Stimulated activated naive CD4-positive, alpha-beta T cell (primary cell): Measurements from ENCODE around the gene PRSS50.
"Not testable (repeated sequence)": the region's sequence is repeated elsewhere in the genome, so short reads cannot be mapped to it uniquely, and the experiment has no call there.

ENCODE experiments used
- DNase-seq, 6 experiments: peaks; one replicate each; lab custom pipeline; 2025; lab: John Stamatoyannopoulos, UW

The PRSS50 gene

GRCh38 chr3:46708401-46709156 is 9.1 kb downstream of the PRSS50 start:
- no peak for DNase-seq

GRCh38 chr3:46707601-46708011 is 10.1 kb downstream of the PRSS50 start:
- no peak for DNase-seq

GRCh38 chr3:46706771-46707582 is 10.7 kb downstream of the PRSS50 start:
- DNase-seq: no peak

- no peak for DNase-seq
Measured at GRCh38 chr3:46705751-46706552, 11.7 kb downstream of the PRSS50 start.

- DNase-seq: peak; percentile 34 to 74 (median 52)
Measured at GRCh38 chr3:46705022-46705530, 12.6 kb downstream of the PRSS50 start.

GRCh38 chr3:46704346-46704745 is 13.3 kb downstream of the PRSS50 start:
- not testable (repeated sequence) for DNase-seq

GRCh38 chr3:46703013-46703520 is 14.6 kb downstream of the PRSS50 start:
- DNase-seq: no peak

- no peak for DNase-seq
Measured at GRCh38 chr3:46702246-46703012, 15.2 kb downstream of the PRSS50 start.

- no peak for DNase-seq
Measured at GRCh38 chr3:46701181-46701939, 16.3 kb downstream of the PRSS50 start, which contains the start of gene TMIE. Gene TMIE, plus strand, starts transcription at chr3:46701392. Its CDS starts 96 bp downstream, at chr3:46701488.

GRCh38 chr3:46700772-46701171 is 16.9 kb downstream of the PRSS50 start:
- DNase-seq: no peak

- no peak for DNase-seq
Measured at GRCh38 chr3:46699676-46700523, 17.8 kb downstream of the PRSS50 start.

GRCh38 chr3:46695962-46696894 is 21.4 kb downstream of the PRSS50 start:
- peak in 2 of 6 experiments; percentile 12 to 53 for DNase-seq

- DNase-seq: peak in 4 of 6 experiments; percentile 21 to 67 (median 38)
Measured at GRCh38 chr3:46695177-46695961, 22.3 kb downstream of the PRSS50 start.

- DNase-seq: no peak
Measured at GRCh38 chr3:46694520-46694919, 23.1 kb downstream of the PRSS50 start.

GRCh38 chr3:46693892-46694226 is 23.8 kb downstream of the PRSS50 start:
- peak in 1 of 6 experiments; percentile 44 for DNase-seq

- peak; percentile 57 to 81 (median 78) for DNase-seq
Measured at GRCh38 chr3:46693038-46693891, 24.4 kb downstream of the PRSS50 start, which contains the start of gene ALS2CL. Gene ALS2CL, minus strand, starts transcription at chr3:46693679. Its CDS starts 4,239 bp downstream, at chr3:46689440.
